ENCODE results near the gene MSH5. TPM values are rescaled to one million over a fixed set of nuclear protein-coding genes. Genes with fewer than 3 reads are reported as not detected.

The MSH5 gene
- total and polyA plus RNA-seq, 3 experiments from 2014 or later: 2.0 to 39.8 (median 36.4) TPM

DNA sequence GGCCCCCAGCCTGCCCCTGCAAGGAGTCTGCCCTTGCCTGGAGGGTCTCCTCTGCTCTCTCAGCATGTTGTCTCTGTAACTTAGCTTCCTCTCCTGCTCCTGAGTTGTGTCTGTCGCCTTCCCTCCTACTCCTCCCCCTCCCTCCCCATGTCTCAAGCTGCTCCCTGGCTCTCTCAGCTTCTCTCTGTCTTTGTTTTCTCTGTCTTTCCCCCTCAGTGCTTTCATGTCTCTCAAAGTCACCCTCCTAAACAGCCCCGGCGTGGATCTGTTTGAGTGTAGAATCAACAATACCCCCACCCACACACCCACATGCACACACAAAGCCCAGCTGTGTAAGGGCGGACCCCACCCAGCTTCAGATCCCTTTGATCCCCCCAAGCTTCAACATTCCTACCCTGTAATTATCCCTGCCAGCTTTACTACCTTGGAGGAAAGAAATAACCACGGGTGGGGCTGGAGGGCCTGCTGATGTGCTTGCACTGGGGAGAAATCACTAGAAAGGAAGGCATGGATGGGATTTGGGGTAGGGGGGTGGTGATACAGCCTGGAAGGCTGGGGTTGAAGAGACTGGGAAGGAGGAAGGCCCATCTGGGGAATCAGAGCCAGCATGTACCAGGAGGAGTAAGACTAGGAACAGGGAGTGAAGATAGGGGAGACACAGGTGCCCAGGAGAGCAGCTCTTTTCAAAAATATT, 25.7 kb upstream of the MSH5 start:
- peaks cover 0 to 2% of the 10 kb centered on the region in 2 donors for H3K27me3 Mint-ChIP-seq

DNA sequence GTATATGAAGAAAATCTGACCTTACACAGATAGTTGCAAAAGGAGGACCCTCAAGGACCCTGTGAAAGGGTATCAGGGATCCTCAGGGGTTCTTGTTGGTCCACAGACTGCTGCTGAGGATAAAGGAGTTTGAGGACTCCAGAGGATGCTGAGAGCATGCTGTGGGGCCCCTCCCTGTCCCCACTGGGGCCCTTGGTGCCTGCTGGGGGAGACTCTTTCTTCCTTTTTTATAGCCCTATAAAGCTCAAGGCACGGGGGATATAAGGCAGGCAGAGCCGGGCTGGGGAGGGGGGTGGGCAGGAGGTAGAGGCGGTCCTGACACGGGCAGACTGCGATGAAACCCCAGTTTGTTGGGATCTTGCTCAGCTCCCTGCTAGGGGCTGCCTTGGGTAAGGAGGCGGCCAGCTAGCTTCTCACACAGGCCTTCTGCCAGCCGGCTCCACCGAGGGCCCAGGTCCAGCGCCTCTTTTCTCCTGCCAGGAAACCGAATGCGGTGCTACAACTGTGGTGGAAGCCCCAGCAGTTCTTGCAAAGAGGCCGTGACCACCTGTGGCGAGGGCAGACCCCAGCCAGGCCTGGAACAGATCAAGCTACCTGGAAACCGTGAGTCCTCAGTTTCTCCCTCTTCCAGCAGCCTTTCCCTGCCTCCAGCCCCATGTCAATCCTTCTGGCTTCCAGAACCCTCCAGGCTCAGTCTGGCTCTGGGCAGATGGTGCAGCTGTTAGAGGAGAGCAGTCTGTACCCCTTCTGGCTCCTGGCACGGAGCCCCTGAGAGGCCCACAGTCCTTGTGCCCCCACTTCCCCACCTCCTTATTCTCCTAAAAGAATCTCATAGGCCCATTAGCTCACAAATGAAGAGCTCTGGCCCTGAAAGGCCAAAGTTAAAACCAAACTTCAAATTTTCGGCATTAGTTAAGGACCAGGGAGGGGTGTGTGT, 24.5 kb upstream of the MSH5 start, which contains the start of gene LY6G6D:
TSS of gene LY6G6D (plus strand) at position 327 of the 937 bp plus-strand sequence. CDS start at position 335, 8 bp downstream.
- Mint-ChIP-seq H3K9me3 (no peaks in the 10 kb centered on the region), H3K4me3 (no peak within 1 kb of the TSS), H3K4me1 (peaks cover 10 to 18% (median 14%) of the 10 kb centered on the region in 3 donors), H3K27me3 (peaks cover 0 to 2% of the 10 kb centered on the region in 2 donors), H3K36me3 (no peaks in the 10 kb centered on the region), H3K27ac (peak within 1 kb of the TSS in 1 of 8 donors; percentile 17)
- Histone ChIP-seq H3K4me3 (ENCODE audit: low read length) (no peak within 1 kb of the TSS), H3K27me3 (ENCODE audit: insufficient read depth, low read length, poor library complexity, severe bottlenecking) (no peaks in the 10 kb centered on the region), H3K9me3 (ENCODE audit: low read length) (no peaks in the 10 kb centered on the region), H3K27ac (ENCODE audit: low read depth, low read length) (no peak within 1 kb of the TSS), H3K4me1 (ENCODE audit: insufficient read depth, low read length) (peaks cover 5% of the 10 kb centered on the region), H3K36me3 (ENCODE audit: insufficient read depth, low read length) (no peaks in the 10 kb centered on the region)
- DNase-seq: no peak
- CTCF ChIA-PET: interaction anchor here (1.3 kb wide), 1 partner anchor 54 kb away, joined by 3 read pairs; no protein-coding TSS in a partner anchor
- POLR2A ChIA-PET: no interaction called here

More for the DNA sequence above, 25.7 kb upstream of the MSH5 start:
- Histone ChIP-seq H3K9me3 (ENCODE audit: low read length) (no peaks in the 10 kb centered on the region), H3K27ac (ENCODE audit: low read depth, low read length) (no peak overlapping the region), H3K4me1 (ENCODE audit: insufficient read depth, low read length) (peaks cover 5% of the 10 kb centered on the region), H3K36me3 (ENCODE audit: insufficient read depth, low read length) (no peaks in the 10 kb centered on the region), H3K4me3 (ENCODE audit: low read length) (no peak overlapping the region), H3K27me3 (ENCODE audit: insufficient read depth, low read length, poor library complexity, severe bottlenecking) (no peaks in the 10 kb centered on the region)
- no peak overlapping the region for H3K27ac Mint-ChIP-seq
- ChIA-PET CTCF (interaction anchor here (0.6 to 0.9 kb wide), 2 partner anchors 30 to 123 kb away, joined by 3 read pairs; no protein-coding TSS in a partner anchor), POLR2A (no interaction called here)
- H3K9me3 Mint-ChIP-seq: no peaks in the 10 kb centered on the region
- no peaks in the 10 kb centered on the region for H3K36me3 Mint-ChIP-seq
- H3K4me1 Mint-ChIP-seq: peaks cover 10 to 18% (median 14%) of the 10 kb centered on the region in 3 donors
- DNase-seq: no peak
- peak overlapping the region in 1 of 7 donors; percentile 63 for H3K4me3 Mint-ChIP-seq

GRCh38 chr6:31717499-31718222, 22.1 kb upstream of the MSH5 start:
- peaks cover 0 to 2% of the 10 kb centered on the region in 2 donors for H3K27me3 Mint-ChIP-seq
- Histone ChIP-seq H3K27me3 (ENCODE audit: insufficient read depth, low read length, poor library complexity, severe bottlenecking) (no peaks in the 10 kb centered on the region), H3K4me1 (ENCODE audit: insufficient read depth, low read length) (no peaks in the 10 kb centered on the region), H3K36me3 (ENCODE audit: insufficient read depth, low read length) (no peaks in the 10 kb centered on the region), H3K27ac (ENCODE audit: low read depth, low read length) (no peak overlapping the region), H3K4me3 (ENCODE audit: low read length) (no peak overlapping the region), H3K9me3 (ENCODE audit: low read length) (no peaks in the 10 kb centered on the region)
- H3K36me3 Mint-ChIP-seq: no peaks in the 10 kb centered on the region
- POLR2A ChIA-PET: interaction anchor here (0.6 kb wide), 1 partner anchor 21 kb away, joined by 6 read pairs; no protein-coding TSS in a partner anchor
- CTCF ChIA-PET: no interaction called here
- no peak overlapping the region for H3K27ac Mint-ChIP-seq
- H3K4me1 Mint-ChIP-seq: no peaks in the 10 kb centered on the region
- H3K9me3 Mint-ChIP-seq: no peaks in the 10 kb centered on the region
- no peak for DNase-seq
- no peak overlapping the region for H3K4me3 Mint-ChIP-seq

GRCh38 chr6:31718265-31718664, 21.5 kb upstream of the MSH5 start:
- H3K4me1 Mint-ChIP-seq: peaks cover 0 to 2% (median under 1%) of the 10 kb centered on the region in 3 donors
- ChIA-PET POLR2A (no interaction called here), CTCF (no interaction called here)
- Histone ChIP-seq H3K36me3 (ENCODE audit: insufficient read depth, low read length) (no peaks in the 10 kb centered on the region), H3K9me3 (ENCODE audit: low read length) (no peaks in the 10 kb centered on the region), H3K4me1 (ENCODE audit: insufficient read depth, low read length) (no peaks in the 10 kb centered on the region), H3K27me3 (ENCODE audit: insufficient read depth, low read length, poor library complexity, severe bottlenecking) (no peaks in the 10 kb centered on the region), H3K27ac (ENCODE audit: low read depth, low read length) (no peak overlapping the region), H3K4me3 (ENCODE audit: low read length) (no peak overlapping the region)
- no peak for DNase-seq
- H3K4me3 Mint-ChIP-seq: no peak overlapping the region
- H3K27me3 Mint-ChIP-seq: peaks cover 0 to 2% of the 10 kb centered on the region in 2 donors
- H3K36me3 Mint-ChIP-seq: no peaks in the 10 kb centered on the region
- H3K27ac Mint-ChIP-seq: no peak overlapping the region
- no peaks in the 10 kb centered on the region for H3K9me3 Mint-ChIP-seq

DNA sequence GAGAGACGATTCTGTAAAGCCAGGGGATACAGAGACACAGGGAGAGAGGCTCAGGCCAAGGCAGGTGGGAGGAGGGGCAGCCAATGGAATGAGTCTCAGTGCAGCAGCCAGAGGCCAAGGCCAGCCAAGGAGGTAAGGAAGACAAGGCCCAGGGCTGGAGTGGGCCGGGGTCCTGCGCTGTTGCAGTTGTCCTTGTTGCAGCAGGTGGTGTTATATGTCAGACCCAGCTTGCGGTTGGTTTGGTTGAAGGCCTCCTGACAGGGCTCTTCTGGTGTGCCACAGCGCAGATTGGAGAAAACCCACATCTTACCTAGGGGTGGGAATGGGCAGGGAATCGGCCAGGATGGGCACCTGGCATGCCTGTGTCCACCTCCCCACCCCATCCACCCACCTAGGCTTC, 20.8 kb upstream of the MSH5 start:
- DNase-seq: no peak
- no peaks in the 10 kb centered on the region for H3K9me3 Mint-ChIP-seq
- H3K27me3 ChIP-seq (ENCODE audit: insufficient read depth, low read length, poor library complexity, severe bottlenecking): no peaks in the 10 kb centered on the region
- peaks cover 0 to 5% (median 2%) of the 10 kb centered on the region in 3 donors for H3K4me1 Mint-ChIP-seq
- no peak overlapping the region for H3K27ac Mint-ChIP-seq
- no peaks in the 10 kb centered on the region for H3K36me3 ChIP-seq (ENCODE audit: insufficient read depth, low read length)
- H3K4me3 Mint-ChIP-seq: no peak overlapping the region
- no peaks in the 10 kb centered on the region for H3K36me3 Mint-ChIP-seq
- ChIA-PET POLR2A (no interaction called here), CTCF (no interaction called here)
- H3K27me3 Mint-ChIP-seq: peaks cover 0 to 2% of the 10 kb centered on the region in 2 donors
- no peak overlapping the region for H3K4me3 ChIP-seq (ENCODE audit: low read length)
- no peaks in the 10 kb centered on the region for H3K9me3 ChIP-seq (ENCODE audit: low read length)
- no peaks in the 10 kb centered on the region for H3K4me1 ChIP-seq (ENCODE audit: insufficient read depth, low read length)
- H3K27ac ChIP-seq (ENCODE audit: low read depth, low read length): no peak overlapping the region

GRCh38 chr6:31720196-31720770, 19.5 kb upstream of the MSH5 start:
- DNase-seq: no peak
- ChIA-PET POLR2A (no interaction called here), CTCF (interaction anchor here (0.9 kb wide), 1 partner anchor 140 kb away, joined by 3 read pairs; no protein-coding TSS in a partner anchor)
- Histone ChIP-seq H3K9me3 (ENCODE audit: low read length) (no peaks in the 10 kb centered on the region), H3K27ac (ENCODE audit: low read depth, low read length) (no peak overlapping the region), H3K4me1 (ENCODE audit: insufficient read depth, low read length) (no peaks in the 10 kb centered on the region), H3K36me3 (ENCODE audit: insufficient read depth, low read length) (no peaks in the 10 kb centered on the region), H3K4me3 (ENCODE audit: low read length) (no peak overlapping the region), H3K27me3 (ENCODE audit: insufficient read depth, low read length, poor library complexity, severe bottlenecking) (no peaks in the 10 kb centered on the region)
- peaks cover 0 to 9% (median 2%) of the 10 kb centered on the region in 3 donors for H3K4me1 Mint-ChIP-seq
- H3K27me3 Mint-ChIP-seq: peaks cover 0 to 2% of the 10 kb centered on the region in 2 donors
- no peaks in the 10 kb centered on the region for H3K36me3 Mint-ChIP-seq
- H3K9me3 Mint-ChIP-seq: no peaks in the 10 kb centered on the region
- peak overlapping the region in 1 of 8 donors; percentile 38 for H3K27ac Mint-ChIP-seq
- no peak overlapping the region for H3K4me3 Mint-ChIP-seq

GRCh38 chr6:31721351-31722020, 18.3 kb upstream of the MSH5 start, which contains the start of gene LY6G6C:
TSS of gene LY6G6C (minus strand) at chr6:31721746. CDS start at chr6:31721679, 67 bp downstream.
- H3K27me3 Mint-ChIP-seq: peaks cover 0 to 2% of the 10 kb centered on the region in 2 donors
- H3K27ac Mint-ChIP-seq: peak within 1 kb of the TSS in 1 of 8 donors; percentile 80
- POLR2A ChIA-PET: no interaction called here
- Histone ChIP-seq H3K27me3 (ENCODE audit: insufficient read depth, low read length, poor library complexity, severe bottlenecking) (no peaks in the 10 kb centered on the region), H3K4me3 (ENCODE audit: low read length) (no peak within 1 kb of the TSS), H3K4me1 (ENCODE audit: insufficient read depth, low read length) (peaks cover 4% of the 10 kb centered on the region), H3K27ac (ENCODE audit: low read depth, low read length) (no peak within 1 kb of the TSS), H3K9me3 (ENCODE audit: low read length) (no peaks in the 10 kb centered on the region), H3K36me3 (ENCODE audit: insufficient read depth, low read length) (no peaks in the 10 kb centered on the region)
- peak in 1 of 5 donors; percentile 30 for DNase-seq
- peaks cover 0 to 5% (median 0%) of the 10 kb centered on the region in 3 donors for H3K36me3 Mint-ChIP-seq
- H3K4me3 Mint-ChIP-seq: peak within 1 kb of the TSS in 1 of 7 donors; percentile 41
- H3K9me3 Mint-ChIP-seq: no peaks in the 10 kb centered on the region
- peaks cover 4 to 9% (median 6%) of the 10 kb centered on the region in 3 donors for H3K4me1 Mint-ChIP-seq
- CTCF ChIA-PET: no interaction called here
